Gastroesophageal sphincter (tissue), 3 donors: ENCODE data around the gene EMX1.

Experiments
- EP300 ChIP-seq: sonication (generic); formaldehyde crosslinking; IDR thresholded peaks from one replicate; pipeline ENCODE4 v1.6.1; 2017; ENCODE audit warnings: antibody characterized with exemption, mild to moderate bottlenecking
- POLR2A ChIP-seq, 2 donors: fragments of 450-650 bp; IDR thresholded peaks; one replicate each; pipeline ENCODE4 v1.6.1; 2017; ENCODE audit warnings: antibody characterized with exemption in 2 of 2, mild to moderate bottlenecking in 2 of 2, moderate library complexity in 1 of 2
- TF ChIP-seq, protein P1 (sequence below), 4 experiments: fragments of 200-600 bp in 2 of 4; fragments of 450-650 bp in 2 of 4; sonication (generic) in 1 of 4; IDR thresholded peaks; one replicate each; pipeline ENCODE4 v1.5.1; 2017 to 2019; ENCODE audit warnings: antibody characterized with exemption in 4 of 4, mild to moderate bottlenecking in 2 of 4, moderate library complexity in 2 of 4

DNA sequence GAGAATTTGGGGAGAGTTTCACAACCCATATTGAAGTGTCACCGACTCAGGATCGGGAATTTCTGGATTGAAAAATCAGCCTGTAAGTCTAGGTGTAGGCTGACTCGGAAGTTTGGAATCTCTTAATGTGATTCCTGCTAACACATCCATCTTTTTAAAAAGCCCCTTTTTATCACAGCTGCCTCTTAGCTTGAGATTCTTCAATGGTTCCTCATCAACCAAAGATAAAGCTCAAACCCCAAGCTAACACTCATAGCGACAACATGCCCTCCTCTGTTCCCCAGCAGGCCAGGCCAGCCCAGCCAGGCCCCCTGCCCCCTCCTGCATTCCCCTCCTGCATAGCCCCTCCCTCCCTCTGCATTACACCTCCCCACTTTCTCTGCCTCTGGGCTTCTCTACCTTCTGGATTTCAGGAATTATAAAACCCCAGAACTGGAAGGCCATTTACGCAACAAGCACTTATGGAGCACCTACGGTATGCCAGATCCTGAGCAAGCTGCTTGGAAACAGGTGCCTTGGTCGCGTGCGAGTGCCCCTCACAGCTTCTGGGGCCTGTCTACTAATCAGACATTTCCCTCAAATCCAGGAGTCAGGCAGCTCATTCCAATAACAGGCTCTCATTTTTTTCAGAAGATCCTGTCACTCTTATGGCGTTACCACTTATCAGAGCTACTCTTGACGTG is 63.4 kb downstream of the EMX1 start:
- TF ChIP-seq, protein P1, sequence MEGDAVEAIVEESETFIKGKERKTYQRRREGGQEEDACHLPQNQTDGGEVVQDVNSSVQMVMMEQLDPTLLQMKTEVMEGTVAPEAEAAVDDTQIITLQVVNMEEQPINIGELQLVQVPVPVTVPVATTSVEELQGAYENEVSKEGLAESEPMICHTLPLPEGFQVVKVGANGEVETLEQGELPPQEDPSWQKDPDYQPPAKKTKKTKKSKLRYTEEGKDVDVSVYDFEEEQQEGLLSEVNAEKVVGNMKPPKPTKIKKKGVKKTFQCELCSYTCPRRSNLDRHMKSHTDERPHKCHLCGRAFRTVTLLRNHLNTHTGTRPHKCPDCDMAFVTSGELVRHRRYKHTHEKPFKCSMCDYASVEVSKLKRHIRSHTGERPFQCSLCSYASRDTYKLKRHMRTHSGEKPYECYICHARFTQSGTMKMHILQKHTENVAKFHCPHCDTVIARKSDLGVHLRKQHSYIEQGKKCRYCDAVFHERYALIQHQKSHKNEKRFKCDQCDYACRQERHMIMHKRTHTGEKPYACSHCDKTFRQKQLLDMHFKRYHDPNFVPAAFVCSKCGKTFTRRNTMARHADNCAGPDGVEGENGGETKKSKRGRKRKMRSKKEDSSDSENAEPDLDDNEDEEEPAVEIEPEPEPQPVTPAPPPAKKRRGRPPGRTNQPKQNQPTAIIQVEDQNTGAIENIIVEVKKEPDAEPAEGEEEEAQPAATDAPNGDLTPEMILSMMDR (IDR thresholded peaks at IDR 0.05), result no peak
- TF ChIP-seq POLR2A (IDR thresholded peaks at IDR 0.05), result no peak
- TF ChIP-seq EP300, result no peak
